CD4-positive, alpha-beta T cell treated with Interferon alpha-2 for 1 hour (primary cell): ENCODE measurements around the gene PKN1.
"Not testable (repeated sequence)": the region's sequence is repeated elsewhere in the genome, so short reads cannot be mapped to it uniquely, and the experiment has no call there.

ENCODE experiments used
- DNase-seq, 2 donors: peaks; one replicate each; pipeline ENCODE4 v3.0.0-alpha.2; 2020 to 2022

The PKN1 gene

GRCh38 chr19:14487370-14488125, 54.4 kb downstream of the PKN1 start:
- DNase-seq, result no peak

- DNase-seq, result no peak
Measured at GRCh38 chr19:14492756-14493337, 59.7 kb downstream of the PKN1 start.

DNA sequence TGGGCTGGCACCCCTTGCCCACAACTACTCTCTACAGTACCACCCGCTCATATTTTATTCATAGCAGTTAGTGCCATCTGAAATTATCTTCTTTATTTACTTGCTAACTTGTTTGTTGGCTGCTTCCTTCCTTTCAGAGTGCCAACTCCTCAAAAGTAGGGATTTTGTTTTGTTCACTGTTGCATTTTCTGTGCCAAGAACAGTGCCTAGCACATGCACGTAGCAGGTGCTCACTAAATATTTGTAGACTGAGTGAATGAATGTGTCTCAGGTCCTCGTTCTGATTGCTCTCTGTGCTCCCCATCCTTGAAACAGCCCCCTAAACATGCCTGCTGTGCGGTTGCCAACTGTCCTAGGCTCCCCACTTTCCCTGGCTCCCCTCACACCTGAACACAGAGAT, 61.3 kb downstream of the PKN1 start:
- no peak for DNase-seq

- no peak for DNase-seq
Measured at GRCh38 chr19:14494910-14495671, 62.0 kb downstream of the PKN1 start.

GRCh38 chr19:14495672-14496028, 62.5 kb downstream of the PKN1 start:
- DNase-seq, result no peak

- DNase-seq, result peak; percentile 78 to 88
Measured at GRCh38 chr19:14496029-14496833, 63.1 kb downstream of the PKN1 start, which contains the start of gene GIPC1. TSS of gene GIPC1 (minus strand) at chr19:14496127. CDS start at chr19:14482976, 13,151 bp downstream.

GRCh38 chr19:14496834-14497227, 63.7 kb downstream of the PKN1 start:
- DNase-seq, result no peak

DNA sequence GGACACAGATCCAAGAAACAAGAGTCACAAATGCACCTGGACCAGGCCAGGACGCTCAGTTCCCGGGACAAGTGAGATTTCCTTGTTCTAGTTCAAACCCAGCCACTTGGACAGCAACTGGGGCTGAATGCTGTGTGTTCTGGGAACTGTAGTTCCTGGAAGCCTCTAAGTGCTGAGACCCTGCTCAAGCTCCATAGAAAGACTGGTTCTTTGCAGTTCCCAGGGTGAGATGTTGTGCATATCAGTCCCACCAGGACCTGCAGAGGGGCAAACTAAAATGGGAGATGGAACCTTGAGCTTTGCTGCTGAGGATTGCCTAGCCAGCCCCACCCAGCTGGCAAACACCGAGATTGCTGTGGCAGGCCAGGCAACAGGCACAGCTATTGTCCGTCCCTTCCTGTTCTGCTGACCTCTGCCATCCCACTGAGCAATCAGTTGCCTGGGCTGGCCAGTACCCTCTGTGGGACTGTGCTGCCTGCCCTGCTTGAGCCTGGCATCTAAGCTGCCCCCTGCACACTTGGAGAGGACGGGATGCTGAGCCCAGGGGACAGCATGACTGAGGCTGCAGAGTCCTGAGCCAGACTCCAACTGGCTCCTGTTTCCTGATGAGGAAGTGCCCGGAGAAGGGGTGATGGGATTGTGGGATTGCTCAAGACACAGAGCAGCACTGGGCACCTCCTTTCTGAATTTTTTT, 64.3 kb downstream of the PKN1 start:
- DNase-seq, result no peak

- DNase-seq, result no peak
Measured at GRCh38 chr19:14502334-14503092, 69.4 kb downstream of the PKN1 start.

DNA sequence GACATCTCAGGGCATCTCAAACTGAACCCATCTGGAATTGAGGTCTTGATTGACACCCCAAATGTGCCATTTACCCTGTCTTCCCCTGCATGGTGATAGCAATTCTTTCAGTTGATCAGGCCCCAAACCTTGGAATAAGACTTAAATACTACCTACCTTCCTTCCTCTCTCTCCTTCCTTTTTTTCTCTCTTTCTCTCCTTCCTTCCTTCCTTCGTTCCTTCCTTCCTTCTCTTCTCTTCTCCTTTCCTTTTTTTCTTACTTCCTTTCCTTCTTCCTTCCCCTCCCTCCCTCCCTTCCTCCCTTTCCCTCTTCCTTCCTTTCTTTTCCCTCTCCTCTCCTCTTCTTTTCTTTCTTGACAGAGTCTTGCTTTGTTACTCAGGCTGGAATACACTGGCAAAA, 70.2 kb downstream of the PKN1 start:
- DNase-seq, result no peak

DNA sequence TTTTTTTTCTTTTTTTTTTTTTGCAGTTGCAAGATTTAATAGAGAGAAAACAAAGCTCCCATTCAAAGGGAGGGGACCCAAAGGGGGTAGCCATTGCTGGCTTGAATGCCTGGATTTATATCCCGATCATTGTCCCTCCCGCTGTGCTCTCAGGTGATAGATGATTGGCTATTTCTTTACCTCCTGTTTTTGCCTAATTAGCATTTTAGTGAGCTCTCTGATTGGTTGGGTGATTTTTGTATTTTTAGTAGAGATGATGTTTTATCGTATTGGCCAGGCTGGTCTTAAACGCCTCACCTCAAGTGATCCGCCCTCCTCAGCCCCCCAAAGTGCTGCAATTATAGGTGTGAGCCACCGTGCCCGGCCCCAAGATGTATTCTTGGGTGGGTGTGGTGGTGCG, 71.5 kb downstream of the PKN1 start:
- DNase-seq, result not testable (repeated sequence)

GRCh38 chr19:14505488-14506239, 72.6 kb downstream of the PKN1 start:
- DNase-seq, result peak; percentile 73 to 82

DNA sequence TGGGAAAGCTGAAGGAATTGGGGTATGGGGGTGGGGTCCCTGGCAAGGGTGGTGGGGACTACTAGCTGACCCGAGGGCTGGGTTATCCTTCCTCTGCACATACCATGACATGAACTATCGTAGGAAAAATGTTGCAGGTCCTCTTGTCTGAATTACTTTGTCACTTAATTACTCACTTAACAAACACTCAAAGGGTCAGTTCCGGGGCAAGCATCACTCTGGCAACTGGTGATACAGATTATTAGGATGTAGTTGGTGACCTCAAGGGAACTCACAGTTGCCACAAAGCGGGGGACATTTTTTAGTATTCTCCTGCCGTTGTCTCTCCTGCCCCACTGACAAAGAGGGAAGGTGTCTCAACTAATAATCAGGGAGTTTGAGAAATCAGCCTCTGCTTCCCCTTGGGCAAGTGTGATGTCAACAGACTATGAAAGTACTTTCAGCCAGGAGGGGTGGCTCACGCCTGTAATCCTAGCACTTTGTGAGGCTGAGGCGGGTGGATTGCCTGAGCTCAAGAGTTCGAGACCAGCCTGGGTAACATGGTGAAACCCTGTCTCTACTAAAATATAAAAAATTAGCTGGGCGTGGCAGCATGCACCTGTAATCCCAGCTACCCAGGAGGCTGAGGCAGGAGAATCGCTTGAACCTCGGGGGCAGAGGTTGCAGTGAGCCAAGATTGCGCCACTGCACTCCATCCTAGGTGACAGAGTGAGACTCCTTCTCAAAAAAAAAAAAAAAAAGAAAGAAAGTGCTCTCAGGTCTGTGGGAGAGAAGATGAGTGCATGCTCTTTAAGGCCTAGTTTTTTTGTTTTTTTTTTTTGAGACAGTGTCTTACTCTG, 74.8 kb downstream of the PKN1 start:
- DNase-seq, result peak; percentile 26 to 29

DNA sequence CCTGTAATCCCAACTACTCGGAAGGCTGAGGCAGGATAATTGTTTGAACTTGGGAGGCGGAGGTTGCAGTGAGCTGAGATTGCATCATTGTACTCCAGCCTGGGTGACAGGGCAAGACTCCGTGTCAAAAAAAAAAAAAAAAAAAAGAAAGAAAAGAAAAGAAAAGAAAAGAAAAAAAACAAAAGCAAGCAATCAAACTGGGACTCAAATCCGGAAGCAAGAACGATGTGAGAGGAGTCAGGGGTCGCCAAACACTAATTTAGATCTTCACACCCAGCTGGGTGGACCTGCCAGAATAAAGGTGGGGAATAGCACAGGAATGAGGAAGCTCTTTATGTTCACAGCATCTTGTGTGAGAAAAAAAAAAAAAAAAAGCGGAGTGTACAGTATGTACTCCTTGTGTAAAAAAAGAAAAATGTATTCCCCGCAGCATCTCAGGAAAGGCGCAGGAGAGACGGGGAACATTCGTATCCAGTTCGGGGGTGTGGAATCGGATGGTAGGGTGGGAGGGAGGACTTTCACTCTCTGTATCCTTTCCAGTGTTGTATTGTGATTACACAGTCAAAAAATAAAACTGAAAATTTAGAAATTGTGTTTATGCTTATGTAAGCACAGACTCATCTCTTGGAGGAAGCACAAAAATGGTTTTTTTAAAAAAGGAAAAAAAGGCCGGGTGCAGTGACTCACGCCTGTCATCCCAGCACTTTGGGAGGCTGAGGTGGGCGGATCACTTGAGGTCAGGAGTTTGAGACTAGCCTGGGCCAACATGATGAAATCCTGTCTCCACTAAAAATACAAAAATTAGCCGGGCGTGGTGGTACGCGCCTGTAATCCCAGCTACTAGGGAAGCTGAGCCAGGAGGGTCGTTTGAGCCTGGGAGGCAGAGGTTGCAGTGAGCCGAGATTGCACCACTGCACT, 77.5 kb downstream of the PKN1 start:
- peak; percentile 31 to 44 for DNase-seq

DNA sequence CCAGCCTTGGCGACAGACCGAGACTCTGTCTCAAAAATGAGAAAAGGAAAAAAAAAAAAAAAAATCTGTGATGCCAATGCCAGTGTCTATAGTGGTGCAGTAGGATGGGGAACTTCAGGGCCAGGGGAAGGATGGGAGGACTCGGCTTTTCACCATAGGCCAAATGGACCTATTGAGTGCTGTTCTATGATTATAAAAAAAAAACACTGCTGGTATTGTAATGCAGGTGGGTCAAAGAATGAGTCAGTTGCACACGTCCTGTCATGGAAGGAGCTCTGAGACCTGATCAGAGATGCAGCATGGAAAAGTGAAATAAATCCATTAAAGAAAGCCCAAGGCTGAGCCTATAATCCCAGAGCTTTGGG, 78.1 kb downstream of the PKN1 start:
- DNase-seq, result peak in 1 of 2 donors; percentile 32

GRCh38 chr19:14512406-14512961, 79.4 kb downstream of the PKN1 start:
- peak in 1 of 2 donors; percentile 18 for DNase-seq

GRCh38 chr19:14514215-14514863, 81.2 kb downstream of the PKN1 start:
- peak; percentile 25 to 38 for DNase-seq

DNA sequence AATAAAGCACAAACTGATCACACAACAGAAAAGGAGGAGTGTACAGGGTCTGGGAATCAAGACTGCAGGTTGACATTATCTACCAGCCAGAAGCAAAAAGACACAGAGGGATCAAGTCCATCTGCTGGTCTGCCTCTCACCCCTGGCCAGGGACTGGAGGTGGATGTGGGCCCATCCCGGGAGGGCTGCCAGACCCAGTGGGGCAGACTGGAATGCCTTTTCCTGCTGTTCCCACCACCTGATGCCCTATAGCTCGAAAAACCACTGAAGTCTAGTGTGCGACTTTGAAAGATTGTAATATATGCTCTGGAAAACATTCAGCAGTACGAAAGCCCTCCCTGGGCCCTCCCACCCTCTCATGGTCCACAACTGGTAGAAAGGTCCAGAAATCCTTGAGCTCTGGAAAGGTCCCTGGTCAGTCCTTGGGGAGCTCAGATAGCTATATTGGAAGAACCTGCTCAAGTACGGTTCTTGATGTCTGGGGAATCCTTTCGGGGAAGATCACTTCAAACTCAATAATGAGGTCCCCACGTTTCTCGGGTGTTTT, 82.5 kb downstream of the PKN1 start:
- DNase-seq, result peak in 1 of 2 donors; percentile 32
